Activated naive CD4-positive, alpha-beta T cell treated with anti-CD3 and anti-CD28 coated beads, Interleukin-2, amount 50 U/mL, for 16 hours (primary cell): ENCODE measurements around the gene REEP2.

Experiments used
- DNase-seq: peaks from one replicate; pipeline ENCODE4 v3.0.0-alpha.2; 2020

The REEP2 gene

DNA sequence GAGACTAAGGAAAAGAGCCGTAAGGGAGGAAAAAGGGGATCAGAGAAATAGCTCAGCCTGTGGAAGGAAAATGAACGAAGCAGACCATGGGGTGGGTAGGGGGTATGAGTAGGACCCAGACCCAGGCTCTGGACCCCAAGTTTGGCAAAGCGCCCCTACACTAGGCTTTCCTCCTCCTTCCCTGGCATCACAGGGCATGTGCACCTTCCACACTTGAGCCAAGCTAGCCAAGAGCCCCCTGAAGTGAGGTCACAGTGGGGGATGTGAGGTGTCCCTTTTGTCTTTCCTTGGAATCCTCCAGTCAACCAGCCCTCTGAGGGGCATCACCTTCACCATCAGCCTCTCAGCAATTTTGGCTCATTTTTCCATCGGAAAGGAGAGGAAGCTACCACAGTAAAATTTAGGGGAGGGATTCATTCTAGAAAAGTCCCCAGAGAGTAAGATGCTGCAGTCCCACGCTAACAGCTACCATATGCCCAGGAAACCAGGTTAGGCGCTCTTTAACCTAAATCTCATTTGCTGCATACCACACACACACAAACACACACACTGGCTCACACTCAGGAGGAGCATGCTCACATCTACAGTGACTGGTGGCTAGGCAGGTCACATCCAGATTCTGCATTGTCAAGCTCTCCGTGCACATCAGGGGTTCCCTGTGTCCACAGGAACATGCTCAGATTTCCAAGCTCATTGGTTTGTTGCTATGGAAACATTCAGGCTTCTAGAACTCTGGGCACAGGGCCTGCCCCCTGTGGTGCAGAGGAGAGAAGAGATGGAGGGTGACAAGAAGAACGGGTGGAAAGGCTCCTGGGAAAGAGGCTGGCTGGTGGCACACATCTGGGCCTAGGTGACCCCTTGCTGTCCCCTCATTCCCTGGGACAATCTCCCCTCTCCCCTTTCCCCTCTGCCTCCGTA lies 9.9 kb downstream of the REEP2 start:
- no peak for DNase-seq

- peak; percentile 78 for DNase-seq
These were observed 10.8 kb downstream of the REEP2 start for GRCh38 chr5:138449501-138450239.

GRCh38 chr5:138450971-138451370 lies 12.1 kb downstream of the REEP2 start:
- no peak for DNase-seq

DNA sequence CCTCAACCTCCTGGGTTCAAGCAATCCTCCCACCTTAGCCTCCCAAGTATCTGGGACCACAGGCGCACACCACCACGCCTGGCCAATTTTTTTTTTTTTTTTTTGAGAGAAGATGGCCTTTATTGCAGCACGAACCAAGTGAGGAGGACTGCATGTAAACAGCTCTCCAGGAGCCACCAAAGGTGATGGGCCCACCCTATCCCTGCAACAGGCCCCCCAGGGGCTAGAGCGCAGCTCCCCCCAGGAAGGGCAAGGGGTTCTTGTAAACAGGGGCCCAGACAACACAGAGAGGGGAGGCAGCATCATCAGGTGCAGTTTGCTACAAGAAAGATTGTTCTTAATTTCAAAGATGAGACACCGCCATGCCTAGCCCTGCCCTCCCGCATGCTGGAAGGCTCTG lies 13.9 kb downstream of the REEP2 start:
- no peak for DNase-seq

DNA sequence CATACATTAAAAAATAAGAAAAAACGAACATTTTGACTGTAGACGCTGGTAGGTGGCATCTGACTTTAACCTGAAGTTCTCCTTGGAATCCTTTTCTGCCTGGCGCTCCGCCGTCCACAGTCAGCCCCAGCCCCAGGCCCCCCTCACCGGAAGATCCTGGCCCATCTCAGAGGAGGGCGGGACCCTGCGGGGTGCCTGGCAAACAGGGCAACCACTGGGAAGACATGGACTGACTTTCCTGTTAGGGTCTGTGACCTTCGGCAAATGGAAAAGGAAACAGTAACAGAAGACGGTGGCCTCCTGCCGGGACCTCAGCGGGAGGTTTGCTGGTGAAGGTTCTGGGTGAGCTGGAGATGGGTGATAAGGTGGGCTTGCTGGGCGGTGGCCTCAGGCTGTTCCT lies 14.7 kb downstream of the REEP2 start:
- no peak for DNase-seq

DNA sequence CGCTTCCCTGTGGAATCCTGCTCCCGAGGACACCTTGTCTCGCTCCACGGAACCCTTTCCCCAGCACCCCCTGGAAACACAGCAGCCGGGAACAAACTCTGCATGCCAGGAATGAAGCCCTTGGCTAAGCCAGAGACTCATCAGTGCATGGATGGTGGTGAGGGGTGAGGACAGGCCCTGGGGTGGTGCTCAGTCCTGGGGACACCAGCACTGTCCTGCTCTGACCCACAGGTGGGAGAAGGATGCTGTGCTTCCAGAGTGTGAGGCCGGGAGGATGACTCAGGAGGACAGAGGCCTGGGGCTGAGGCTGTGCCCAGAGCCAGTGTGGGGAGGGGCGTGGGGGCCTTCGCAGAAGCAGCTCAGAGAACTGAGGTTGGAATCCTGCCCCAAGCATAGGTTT lies 15.3 kb downstream of the REEP2 start:
- DNase-seq = no peak

DNA sequence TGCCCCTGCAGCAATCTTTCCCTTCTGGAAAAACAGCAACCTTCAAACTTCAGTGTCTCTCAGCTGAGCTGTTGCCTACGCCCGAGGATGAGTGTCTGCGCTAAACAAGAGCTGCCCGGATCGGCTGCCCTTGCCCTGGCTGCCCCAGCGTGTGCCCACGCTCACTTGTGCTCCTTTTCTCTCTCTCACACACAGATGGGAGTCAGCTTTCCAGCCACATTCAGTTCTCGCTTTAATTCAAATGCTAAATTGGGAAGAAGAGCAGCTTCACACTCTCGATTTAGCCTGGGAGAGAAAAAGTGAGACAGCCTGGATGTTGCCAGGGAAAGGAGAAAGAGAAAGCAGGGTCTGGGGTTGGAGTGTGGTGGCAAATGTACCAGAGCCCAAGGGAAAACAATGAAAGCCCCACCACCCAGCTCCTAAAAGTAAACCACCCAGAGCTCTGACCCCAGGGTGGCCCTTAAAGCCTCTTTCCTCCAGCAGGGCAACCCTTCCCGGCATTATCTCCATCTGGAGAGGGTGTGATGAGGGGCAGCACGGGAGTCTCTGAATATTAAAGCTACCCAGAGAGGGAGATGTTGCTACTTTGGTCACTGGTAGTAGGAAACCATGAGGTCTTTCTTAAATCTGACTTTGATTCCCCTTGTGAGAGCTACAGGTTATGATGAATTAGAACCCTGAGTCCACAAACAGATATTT lies 16.5 kb downstream of the REEP2 start:
- DNase-seq = no peak

DNA sequence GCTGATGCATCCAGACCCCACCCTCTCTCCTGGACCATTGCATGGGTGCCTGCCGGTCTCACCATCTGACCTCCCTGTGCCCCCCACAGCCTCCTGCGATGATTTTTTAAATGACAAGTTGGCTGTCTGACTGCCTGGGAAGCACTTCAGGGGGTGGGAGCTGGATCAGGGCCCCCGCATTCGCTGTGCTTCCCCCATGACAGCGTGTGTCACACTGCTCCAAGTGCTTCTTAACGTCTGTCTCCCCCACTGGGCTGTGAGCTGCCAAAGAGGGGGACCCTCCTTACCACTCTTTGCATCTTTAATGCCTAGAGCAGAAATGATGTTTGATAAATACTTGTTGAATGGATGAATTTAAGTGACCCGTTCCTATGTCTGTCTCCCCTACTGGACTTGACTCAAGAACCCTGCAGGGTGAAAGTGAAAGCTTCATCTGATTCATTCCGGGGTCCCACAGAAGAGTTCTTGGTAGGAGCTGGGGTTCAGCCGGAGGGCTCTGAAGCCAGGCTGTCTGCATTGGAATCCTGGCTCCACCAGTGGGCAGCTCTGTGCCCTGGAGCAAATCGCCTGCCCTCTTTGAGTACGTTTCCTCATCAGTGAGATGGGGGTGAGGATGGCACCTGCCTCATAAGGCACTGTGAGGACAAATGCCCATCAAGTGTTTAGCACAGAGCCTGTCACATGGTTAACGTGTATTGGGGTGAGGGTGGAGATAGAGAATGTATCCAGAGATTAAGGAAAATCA lies 18.8 kb downstream of the REEP2 start:
- no peak for DNase-seq

DNA sequence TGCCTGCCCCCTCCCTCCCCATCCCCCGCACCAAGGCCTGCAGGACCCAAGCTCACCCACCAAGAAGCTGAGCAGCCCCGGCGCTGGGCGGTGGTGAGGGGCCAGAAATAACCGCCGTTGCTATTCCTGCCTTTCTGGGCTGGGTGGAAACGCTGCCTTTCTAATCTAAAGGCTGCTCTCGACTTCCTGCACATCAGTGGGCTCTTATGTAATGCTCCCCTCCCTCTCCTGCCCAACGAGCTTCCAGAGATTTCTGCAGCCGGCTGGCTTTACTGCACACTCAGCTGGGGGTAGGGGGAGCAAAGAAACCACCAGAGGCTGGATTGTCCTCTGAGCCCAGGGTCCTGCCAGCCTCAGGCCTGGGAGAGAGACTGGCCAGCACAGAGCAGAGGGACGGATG lies 19.5 kb downstream of the REEP2 start:
- no peak for DNase-seq

- DNase-seq = no peak
These were observed 20.0 kb downstream of the REEP2 start for GRCh38 chr5:138458856-138459255.

- DNase-seq = peak; percentile 81
These were observed 20.6 kb downstream of the REEP2 start for GRCh38 chr5:138459311-138459933.

- DNase-seq = no peak
These were observed 21.3 kb downstream of the REEP2 start for GRCh38 chr5:138460032-138460693.

GRCh38 chr5:138461343-138462125 lies 22.7 kb downstream of the REEP2 start:
- DNase-seq = no peak

GRCh38 chr5:138463419-138464007 lies 24.7 kb downstream of the REEP2 start:
- DNase-seq = no peak

- peak; percentile 93 for DNase-seq
These were observed 25.1 kb downstream of the REEP2 start for GRCh38 chr5:138464008-138464387.

- DNase-seq = peak; percentile 92
These were observed 25.8 kb downstream of the REEP2 start for GRCh38 chr5:138464388-138465260.

DNA sequence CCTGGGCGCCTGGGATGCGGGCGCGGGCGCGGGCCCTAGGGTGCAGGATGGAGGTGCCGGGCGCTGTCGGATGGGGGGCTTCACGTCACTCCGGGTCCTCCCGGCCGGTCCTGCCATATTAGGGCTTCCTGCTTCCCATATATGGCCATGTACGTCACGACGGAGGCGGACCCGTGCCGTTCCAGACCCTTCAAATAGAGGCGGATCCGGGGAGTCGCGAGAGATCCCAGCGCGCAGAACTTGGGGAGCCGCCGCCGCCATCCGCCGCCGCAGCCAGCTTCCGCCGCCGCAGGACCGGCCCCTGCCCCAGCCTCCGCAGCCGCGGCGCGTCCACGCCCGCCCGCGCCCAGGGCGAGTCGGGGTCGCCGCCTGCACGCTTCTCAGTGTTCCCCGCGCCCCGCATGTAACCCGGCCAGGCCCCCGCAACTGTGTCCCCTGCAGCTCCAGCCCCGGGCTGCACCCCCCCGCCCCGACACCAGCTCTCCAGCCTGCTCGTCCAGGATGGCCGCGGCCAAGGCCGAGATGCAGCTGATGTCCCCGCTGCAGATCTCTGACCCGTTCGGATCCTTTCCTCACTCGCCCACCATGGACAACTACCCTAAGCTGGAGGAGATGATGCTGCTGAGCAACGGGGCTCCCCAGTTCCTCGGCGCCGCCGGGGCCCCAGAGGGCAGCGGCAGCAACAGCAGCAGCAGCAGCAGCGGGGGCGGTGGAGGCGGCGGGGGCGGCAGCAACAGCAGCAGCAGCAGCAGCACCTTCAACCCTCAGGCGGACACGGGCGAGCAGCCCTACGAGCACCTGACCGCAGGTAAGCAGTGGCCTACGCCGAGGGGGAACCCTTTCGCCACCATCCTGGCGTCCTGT lies 26.6 kb downstream of the REEP2 start, which contains the start of gene EGR1:
EGR1 (plus strand) TSS at position 219 of the 864 bp plus-strand sequence; CDS start at position 502, 283 bp downstream.
- peak; percentile 91 for DNase-seq
